GM21717 (cell line): ENCODE results near the gene FAM240A.

Experiments
- ATAC-seq: cut with Tn5 transposase; IDR thresholded peaks from one replicate; pipeline ENCODE4 v1.9.1; 2021; ENCODE audit warnings: mild to moderate bottlenecking, moderate library complexity; ENCODE audit not compliant: unreplicated experiment

FAM240A gene

DNA sequence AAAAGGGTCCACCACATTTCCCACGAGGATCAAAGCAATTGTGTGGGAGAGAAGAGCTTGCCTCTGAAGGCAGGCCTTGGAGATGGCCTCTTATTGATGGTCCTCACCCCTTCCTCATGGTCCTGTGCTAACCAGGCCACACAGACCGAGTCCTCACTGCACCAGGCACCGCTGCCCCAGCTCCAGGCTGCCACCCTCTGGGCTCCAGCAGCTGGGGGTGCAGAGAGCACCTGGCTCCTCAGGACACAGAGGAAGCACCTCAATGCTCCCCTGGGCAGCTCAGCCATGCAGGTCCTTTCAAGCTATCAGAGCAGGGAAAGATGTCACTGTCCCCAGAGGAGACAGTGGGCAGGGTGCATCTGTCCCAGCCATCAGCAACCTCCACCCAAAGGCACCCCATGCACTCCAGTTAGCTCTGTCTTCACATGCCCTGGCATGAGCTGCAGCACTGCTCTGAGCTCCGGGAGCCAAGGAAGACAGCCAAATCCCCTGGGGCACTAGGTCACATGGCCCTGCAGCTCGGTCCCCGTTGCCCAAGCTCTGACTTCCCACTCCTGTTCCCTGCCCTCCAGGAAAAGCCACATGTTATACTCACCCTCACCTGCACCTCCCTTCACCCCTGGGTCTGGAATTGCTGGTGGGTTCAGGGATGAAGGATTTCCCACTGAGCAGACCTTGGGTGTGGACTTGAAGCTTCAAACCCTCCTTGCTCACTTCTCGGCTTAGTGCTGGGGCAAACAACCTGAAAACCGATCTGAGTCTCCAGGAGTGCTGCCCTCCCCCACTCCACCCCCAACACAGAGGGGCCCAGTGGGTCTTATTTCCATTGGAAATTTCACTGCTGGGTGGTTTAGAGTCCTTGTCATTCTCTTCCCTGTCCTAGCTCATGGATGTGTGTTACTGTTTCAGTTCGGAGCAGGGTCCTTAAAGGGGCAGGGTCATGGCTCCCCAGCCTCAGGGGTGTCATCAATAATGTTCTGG lies 48.5 kb downstream of the FAM240A start:
- no peak for ATAC-seq

DNA sequence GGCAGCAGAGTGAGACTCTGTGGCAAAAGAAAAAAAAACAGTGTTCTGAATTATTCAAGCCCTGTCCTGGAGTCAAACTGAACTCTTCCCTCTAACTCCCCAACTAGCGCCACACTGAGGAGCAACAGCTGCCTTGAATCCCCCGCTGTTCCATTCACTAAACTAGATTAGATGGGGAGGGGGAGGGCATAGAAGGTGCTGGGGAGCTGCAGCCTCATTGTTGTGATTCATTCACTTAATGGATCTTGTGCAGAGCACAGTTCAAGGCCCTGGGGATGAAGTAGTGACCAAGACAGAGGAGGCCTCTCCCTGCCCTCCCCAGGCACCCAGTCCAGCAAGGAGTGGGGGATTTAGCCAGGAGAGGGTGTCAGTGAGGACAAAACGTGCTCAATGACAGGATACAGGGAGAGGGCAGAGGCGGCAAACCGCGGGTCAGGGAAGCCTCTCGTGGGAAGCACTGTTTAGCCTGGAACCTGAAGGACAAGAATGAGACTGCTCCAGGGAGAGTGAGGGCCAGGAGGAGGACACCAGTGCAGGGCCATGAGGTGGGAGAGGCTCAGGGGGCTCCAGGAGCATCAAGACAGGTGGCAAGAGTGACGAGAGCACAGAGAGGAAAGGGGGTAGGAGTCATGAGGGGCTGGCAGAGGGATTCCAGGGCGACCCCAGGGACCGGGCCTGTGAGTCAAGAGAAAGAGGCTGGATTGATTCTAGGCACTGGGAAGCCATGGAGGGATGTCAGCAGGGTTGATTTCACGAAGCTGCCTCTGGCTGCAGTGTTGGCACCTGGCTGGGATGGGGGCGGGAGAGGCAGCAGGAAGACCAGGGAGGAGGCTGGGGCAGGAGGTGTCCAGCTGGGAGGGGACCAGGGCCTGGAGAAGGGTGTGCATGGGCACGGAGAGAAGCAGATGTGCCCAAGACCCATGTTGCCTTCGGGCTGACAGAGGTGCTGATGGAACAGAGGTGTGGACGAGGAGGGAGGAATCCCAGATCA lies 49.7 kb downstream of the FAM240A start:
- no peak for ATAC-seq

GRCh38 chr3:46662771-46663551 lies 50.6 kb downstream of the FAM240A start:
- no peak for ATAC-seq

GRCh38 chr3:46663591-46664135 lies 51.3 kb downstream of the FAM240A start:
- ATAC-seq = no peak

GRCh38 chr3:46664188-46664970 lies 52.1 kb downstream of the FAM240A start:
- no peak for ATAC-seq

DNA sequence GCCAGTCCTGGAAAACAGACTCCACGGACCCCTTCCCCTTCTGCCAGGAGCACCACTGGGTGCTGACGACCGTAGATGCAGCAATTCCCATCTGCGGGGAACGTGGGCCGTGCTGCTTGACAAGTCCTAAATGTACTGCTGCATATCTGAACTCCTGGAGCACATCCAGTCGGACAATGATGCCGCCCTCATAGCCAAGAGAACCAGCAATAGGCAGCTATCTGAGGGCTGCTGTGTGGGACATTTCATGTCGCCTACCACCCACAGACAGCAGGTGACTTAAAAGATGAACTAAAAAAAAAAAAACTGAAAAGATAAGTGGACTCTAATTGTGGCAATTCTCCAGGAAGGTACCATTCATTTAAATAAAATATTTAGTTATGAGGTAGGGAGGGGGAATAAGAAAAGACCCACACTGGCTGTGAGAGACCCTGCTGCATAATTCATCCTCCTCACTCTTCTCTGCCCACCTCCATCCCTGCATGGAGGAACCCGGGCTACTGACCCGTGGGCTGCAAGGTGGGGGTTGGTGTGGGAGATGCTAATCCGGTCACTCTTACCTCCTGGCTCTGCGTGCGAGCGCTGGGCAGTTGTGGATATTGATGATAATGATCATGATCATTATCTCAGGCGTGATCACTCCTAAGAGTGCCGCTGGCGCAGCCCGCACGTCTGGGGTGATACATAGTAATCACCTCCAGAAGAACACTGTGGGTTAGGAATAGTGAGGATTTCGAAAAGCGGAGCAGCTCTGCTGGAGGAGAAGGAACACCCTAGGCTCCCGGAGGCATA lies 52.8 kb downstream of the FAM240A start:
- no peak for ATAC-seq

DNA sequence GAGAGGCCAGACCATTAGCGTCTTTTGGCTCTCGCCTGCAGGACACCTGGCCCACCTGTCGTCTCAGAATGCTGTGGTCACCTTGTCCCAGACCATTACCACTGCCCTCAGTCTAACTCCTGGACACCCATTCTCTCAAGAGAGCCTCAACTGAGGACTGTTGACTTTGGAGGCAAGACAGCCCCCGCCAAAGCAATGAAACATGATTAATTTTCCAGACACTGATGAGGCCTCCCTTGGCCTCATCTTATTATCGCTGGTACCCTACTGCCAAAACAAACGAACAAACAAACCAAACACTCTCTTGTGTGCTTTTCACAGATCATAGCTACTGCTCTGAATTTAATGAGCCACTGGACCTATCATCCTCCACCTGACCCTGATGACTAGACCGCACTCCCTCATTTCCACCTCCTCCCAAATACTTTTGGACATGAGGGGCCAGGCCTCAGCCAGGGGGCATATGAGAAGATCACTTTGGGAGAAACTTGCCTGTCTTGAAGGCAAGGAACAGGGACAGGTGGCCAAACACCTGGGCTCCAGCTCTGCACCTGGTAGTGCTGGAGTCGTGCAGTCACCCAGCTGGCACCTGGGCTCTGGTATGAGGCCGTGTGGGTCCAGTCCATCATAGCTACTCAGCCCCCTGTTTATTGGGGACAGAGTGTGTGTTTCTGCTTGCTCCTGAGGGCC lies 53.6 kb downstream of the FAM240A start:
- no peak for ATAC-seq

DNA sequence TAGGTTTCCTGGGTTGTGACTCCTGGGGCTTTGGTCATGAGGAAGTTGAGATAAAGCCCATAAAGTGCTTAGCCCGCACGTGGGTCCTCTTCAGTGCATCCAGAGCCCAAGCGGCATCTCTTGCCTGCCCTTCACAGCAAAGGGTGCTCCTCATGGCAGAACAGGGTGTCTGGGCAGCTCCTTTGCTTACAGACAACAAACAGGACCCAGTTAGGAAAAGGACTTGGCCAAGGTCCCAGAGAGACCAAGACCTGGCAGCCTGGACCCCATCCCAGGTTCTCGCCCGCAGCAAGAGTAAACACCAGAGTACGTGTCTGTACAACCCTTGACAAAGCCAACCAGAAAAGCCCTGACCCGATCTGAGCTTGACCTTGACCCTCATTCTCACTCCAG lies 54.1 kb downstream of the FAM240A start:
- ATAC-seq = no peak

- no peak for ATAC-seq
These were observed 54.8 kb downstream of the FAM240A start for GRCh38 chr3:46667061-46667621.

GRCh38 chr3:46667657-46668056 lies 55.3 kb downstream of the FAM240A start:
- no peak for ATAC-seq

- ATAC-seq = no peak
These were observed 55.8 kb downstream of the FAM240A start for GRCh38 chr3:46668116-46668515.

GRCh38 chr3:46668591-46668990 lies 56.3 kb downstream of the FAM240A start:
- no peak for ATAC-seq

GRCh38 chr3:46669191-46669999 lies 57.1 kb downstream of the FAM240A start:
- ATAC-seq = no peak

- ATAC-seq = no peak
These were observed 57.9 kb downstream of the FAM240A start for GRCh38 chr3:46670000-46670890.

GRCh38 chr3:46670891-46671427 lies 58.6 kb downstream of the FAM240A start:
- no peak for ATAC-seq
